GM18520 (cell line): Measurements from ENCODE around the gene CBFA2T3.

ENCODE experiments used
- ATAC-seq: cut with Tn5 transposase; IDR thresholded peaks from one replicate; pipeline ENCODE4 v1.9.1; 2021; ENCODE audit not compliant: unreplicated experiment

CBFA2T3 gene

DNA sequence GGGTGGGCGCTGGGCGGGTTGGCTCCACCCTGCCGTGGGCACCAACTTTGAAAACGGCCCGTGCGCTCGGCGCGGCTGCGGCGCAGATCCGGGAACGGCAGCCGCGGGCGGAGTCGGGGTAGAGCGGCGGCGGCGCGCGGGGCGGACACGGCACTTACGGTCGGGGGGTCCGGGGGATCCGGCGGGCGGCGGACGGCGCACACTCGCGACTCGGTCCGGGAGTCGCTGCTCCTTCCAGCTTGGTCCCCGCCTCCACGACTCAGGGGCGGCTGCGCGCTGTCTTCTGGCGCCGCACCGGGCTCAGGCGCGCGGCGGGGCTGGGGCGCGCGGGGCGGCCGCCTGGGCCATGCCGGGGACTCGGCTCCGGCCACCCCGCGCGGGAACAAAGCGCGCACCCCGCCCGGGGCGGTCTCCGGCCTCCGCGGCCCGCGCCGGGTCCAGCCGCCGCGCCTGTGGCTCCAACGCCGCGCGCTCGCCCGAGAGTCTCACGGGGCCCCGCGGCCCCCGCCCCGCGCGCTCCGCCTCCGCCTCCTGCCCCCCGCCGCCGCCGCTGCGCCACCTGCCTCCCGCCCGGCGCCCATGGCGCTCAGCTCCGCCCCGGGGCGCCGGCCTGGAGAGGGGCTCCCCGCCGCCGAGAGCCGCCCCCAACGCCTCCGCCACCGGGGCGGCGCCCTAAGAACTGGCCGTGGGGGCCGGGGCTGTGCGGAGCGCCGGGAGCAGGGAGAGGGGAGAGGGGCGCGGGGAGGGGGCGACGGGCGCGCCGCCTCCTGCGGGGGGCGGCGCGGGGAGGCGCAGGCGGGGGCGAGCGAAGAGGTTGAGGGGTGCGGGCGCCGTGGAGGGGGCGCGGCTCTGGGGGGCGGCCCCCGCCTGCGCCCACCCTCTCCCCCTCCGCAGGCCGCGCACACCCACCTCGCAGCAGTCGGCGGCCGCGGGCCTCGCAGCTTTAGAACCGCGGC is 35.9 kb downstream of the CBFA2T3 start:
- no peak for ATAC-seq

DNA sequence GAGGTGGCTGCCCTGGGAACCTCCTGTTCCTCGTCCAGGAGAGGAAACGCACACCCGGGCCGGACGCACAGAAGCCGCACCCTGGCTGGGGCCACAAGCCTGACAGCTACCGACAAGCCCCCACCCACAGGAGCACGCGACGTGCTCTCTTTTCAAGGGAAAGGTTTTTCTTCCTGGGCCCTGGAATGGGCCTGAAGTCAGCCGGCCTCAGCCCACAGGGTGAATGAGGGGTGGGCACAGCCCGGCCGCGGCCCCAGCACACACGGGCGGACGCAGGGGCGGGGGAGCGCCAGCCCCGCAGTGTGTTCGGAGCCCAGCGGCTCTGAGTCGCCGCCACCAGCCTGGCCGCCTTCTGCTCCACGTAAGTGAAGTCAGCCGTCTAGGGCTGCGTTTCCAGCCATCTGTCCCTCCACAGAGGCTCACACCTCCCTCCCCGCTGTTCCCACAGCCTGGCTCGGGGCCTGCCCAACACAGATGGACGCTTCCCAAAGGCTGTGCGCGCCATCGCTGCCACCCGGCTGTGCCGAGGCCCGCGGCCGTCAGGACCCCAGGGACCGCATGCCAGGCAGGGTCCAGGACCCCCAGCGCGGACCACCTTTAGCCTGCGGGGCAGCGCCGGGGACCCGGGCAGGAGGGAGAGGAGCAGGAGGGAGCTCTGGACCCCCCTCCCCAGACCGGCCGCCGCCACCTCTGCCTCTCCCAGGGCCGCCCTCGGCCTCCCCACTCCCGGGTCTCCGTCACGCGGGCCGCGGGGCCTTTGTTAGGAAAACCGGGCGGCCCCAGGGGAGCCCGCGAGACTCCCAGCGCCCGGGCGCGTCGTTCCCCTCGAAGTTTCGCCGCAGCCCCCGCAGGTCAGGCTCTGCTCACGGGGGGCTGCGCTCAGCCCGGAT is 36.8 kb downstream of the CBFA2T3 start:
- ATAC-seq = no peak

DNA sequence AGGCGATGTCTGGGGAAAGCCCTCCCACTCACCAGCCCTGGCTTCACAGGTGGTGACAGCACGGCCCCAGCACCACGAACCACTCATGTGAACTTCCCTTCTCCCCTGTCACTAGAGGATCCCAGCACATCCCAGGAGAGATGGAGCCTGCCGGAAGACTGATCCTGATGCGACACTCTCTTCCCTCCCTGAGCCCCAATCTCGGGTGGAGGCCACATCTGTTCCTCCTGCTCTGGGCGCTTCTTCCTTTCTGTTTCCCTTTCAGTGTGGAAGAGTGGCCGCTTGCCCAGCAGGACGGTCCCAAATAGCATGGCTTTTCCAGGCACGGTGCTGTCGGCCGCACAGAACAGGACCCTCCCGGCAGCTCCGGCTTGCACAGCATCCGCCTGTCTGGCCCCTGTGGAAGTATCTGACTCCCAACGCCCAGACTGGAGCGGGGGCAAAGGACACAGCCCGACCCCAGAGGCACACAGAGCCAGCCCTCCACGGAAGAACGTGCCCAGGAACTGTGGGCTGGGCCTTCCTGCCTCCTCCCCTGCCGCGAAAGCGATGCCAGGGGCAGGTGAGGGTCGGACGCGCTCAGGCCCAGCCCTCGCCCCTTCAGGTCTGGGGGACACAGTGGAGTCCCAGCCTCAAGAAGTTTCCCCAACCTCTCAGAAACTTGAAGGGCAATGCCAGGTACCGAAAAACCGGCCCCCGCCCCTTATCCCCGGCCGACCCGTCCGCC is 37.6 kb downstream of the CBFA2T3 start:
- ATAC-seq = no peak

DNA sequence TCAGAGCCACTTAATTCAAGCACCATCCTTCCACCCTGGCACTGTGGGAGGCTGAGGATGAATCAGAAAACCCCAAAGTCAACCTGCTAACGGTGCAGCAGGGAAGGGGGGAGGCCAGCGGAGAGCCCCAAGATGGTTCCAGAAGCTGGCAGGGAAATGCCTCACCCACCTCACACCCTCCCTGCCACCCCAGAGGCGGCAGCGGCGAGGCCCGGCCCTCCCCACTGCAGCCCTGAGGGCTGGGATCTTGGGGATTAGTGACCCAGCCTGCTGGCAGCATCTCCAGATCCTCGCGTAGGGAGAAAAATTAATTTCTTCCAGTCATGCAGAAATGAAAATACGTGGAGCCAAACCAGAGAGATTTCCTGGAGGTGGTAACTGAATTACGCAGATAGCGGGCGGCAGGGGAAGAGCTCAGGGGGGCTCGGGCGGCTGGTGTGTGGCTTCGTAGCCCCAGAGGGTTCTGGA is 38.2 kb downstream of the CBFA2T3 start:
- ATAC-seq = no peak

DNA sequence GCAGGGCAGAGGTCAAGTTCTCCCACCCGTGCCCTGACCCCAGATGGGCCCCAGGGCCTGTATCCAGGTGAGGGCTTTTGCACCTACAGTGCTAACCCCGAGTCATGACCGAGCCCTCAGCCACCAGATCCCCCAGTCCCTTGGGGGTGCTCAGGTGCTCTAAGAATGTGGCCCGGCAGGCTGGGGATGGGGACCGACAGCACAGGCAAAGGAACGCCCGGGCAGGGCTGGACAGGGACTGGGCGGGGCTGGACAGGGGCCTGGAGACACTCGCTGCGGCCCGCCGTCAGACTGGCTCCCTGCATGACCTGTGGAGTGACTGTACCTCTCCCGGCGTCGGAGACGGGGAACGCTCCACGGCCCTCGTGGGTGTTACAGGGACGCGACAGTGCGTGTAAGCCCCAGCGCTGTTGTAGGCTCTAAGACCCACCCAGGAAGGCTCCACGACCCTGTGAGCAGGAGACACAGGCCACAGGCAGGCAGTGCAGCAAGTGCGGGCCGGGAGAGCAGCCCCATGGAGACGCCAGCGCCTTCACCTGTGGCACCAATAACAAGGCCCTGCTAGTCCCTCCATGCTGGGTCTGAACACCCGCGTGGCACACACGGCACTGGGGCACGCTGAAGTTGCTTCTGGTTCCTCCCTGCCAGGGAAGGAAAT is 38.8 kb downstream of the CBFA2T3 start:
- no peak for ATAC-seq

DNA sequence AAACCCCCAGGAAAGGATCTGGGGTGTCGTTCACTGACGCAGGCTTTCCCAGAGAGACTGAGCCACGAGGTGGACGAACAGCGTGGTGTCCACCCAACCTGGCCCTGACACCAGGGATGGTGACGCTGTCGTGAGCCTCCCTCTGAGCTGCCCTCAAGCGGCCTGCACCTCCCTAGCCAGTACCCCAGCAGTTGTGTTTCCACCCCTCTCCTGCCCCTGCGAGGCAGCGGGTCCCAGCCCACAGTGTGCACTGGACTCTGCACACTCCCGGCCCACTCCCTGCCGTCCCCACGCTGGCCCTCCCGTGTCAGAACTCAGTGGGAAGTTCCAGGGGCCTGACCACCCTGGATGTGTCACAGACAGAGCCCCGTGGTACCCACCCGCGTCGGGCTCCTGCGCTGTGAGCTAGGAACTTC is 39.8 kb downstream of the CBFA2T3 start:
- ATAC-seq = no peak

DNA sequence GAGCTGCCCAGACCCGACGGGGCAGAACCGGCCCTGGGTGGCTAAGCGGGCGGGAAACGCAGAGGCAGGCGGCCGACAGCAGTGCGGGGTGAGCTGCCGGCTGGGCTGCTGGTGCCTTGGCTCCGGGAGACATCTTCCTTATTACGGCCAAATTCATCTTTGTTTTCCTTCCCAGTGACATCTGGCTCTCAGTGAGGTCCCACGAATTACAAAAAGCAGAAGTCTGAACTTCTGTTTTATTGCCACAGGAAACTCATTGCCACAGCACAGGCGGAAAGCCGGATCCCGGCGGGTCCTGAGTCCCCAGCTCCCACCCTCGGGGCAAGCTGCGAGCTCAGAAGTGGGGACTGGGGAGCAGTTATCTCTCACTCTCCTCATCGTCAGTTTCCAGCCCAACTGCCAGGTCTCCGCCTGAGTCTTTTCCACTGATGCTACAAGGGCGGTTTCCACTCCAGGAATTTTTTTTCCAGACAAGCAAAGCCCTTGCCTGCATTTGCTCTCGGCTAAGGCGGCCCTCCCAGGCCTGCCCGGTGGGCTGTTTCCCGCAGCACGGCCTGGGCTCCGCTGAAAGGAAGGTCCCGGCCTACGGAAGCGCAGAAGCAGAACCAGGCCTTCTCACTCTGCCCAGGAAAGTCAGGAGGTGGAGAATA is 40.3 kb downstream of the CBFA2T3 start:
- ATAC-seq = no peak

DNA sequence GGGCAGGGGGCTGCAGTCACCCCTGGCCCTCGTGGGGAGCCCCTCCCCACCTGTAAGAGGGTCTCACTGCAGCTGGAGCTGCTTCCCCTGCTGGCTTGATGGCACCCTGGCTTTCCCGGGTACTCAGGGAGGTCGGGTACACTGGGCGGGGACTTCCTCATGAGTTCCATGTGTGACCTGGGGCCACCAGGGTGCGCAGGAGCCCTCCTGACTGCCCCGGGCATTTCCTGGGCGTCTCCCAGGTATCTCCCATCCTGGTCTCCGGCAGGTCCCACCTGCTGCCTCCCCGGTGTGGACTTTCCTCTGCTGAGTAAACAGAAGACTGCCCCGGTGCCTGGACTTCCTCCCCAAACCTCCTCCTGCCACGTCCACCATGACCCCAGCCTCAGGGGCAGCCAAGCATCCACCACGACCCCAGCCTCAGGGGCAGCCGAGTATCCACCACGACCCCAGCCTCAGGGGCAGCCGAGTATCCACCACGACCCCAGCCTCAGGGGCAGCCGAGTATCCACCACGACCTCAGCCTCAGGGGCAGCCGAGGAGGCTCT is 40.9 kb downstream of the CBFA2T3 start:
- ATAC-seq = no peak

DNA sequence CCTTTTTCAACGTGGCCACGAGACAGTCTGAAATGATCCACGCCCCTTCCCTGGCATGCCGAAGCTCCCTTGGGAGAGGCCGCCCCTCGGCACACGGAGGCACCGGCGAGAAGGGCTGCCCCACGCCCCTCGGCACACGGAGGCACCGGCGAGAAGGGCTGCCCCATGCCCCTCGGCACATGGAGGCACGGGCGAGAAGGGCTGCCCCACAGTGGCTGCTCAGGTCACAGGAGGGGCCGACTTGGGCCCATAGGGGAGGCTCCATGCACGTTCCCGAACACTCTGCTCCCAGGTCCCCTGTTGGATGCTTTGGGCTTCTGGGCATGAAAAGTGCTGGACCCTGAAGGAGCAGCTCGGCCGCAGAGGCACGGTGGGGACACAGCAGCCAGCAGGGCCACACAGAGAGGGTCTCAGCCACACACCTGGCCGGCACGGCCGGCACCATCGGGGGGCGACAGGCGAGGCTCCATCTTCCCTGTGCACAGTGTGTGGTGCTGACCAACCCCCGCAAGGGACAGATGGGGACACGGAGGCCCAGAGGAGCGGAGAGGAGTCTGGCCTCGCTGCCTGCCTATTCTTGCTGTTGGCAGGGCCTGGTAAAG is 42.8 kb downstream of the CBFA2T3 start:
- ATAC-seq = no peak

DNA sequence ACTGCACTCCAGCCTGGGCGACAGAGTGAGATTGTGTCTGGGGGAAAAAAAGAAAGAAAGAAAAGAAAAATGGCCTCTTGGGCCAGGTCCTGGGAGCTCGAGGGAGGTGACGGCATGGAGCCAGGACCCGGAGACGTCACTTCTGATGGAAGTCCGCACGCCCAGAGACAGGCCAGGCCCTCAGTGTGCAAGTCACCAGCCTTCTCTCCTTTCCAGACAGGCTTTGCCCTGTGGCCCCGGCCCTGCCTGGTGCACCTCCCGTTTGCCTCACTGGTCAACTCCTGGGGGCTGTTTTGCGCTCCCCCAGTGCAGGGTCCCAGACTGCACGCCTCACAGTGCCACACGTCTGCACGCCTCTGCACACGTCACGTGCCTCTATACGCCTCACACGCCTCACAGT is 44.1 kb downstream of the CBFA2T3 start:
- ATAC-seq = no peak

DNA sequence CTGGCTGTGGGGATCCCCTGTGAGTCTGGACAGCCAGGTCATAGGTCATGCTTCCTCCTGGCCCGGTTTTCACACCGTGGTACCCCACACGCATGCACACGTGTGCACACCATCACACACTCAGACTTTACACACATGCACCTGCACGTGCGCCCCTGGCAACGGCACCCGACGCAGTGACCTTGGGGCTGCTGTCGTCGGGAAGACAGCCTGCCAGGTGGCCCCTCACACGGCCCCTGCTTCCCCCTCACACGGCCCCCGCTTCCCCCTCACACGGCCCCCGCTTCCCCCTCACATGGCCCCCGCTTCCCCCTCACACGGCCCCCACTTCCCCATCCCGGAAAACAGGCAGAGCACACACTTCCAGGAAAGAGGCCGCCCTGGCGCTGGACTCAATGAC is 45.1 kb downstream of the CBFA2T3 start:
- ATAC-seq = no peak

DNA sequence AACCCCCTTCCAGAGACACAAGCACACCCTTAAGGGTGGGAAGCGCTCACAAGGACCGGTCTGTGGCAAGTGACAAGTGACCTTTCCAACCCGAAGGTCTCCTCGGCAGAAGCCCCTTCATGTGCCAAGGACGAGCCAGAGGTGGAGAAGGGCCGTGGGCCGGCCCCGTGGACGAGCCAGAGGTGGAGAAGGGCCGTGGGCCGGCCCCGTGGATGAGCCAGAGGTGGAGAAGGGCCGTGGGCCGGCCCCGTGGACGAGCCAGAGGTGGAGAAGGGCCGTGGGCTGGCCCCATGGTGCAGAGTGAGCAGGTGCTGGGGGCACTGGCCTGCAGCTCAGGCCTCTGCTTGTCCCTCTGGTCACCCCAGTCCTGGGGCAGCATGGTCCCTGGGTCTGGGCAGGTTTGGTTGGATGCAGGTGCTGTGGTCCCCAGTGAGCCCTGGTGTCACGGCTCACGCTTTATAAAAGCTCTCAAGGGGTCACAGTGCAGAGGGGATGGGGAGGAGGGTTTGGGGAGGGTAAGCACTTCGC is 45.6 kb downstream of the CBFA2T3 start:
- no peak for ATAC-seq

DNA sequence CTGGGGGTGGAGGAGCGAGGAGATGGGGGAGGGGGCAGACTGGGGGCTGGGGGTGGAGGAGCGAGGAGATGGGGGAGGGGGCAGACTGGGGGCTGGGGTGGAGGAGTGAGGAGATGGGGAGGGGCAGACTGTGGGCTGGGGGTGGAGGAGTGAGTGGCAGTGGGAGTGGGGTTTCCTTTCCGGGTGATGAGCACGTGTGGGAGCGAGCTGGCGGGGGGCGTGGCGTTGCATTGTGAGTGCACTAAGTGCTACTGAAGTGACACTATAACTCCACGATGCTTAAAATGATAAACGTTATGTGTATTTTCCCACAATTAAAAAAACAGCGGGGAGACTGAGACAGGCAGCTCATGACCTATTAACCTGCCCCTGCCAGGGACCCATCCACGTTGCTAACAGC is 46.3 kb downstream of the CBFA2T3 start:
- ATAC-seq = no peak

DNA sequence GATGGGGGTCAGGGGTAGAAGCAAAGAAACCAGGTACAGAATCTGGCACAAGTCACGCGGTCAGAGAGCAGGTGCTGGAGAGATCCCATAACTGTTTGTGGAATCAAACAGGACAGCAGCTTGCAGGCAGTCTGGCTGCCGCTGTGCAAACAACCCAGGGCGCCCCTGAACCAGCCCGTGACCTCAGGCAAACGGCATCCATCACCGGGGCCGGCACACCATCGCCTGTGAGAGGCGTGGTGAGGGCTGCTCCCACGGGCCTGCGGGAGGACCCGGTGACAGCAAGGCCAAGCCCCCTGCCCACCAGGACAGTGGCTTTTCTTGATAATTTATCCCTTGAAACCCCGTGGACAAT is 47.9 kb downstream of the CBFA2T3 start:
- no peak for ATAC-seq

DNA sequence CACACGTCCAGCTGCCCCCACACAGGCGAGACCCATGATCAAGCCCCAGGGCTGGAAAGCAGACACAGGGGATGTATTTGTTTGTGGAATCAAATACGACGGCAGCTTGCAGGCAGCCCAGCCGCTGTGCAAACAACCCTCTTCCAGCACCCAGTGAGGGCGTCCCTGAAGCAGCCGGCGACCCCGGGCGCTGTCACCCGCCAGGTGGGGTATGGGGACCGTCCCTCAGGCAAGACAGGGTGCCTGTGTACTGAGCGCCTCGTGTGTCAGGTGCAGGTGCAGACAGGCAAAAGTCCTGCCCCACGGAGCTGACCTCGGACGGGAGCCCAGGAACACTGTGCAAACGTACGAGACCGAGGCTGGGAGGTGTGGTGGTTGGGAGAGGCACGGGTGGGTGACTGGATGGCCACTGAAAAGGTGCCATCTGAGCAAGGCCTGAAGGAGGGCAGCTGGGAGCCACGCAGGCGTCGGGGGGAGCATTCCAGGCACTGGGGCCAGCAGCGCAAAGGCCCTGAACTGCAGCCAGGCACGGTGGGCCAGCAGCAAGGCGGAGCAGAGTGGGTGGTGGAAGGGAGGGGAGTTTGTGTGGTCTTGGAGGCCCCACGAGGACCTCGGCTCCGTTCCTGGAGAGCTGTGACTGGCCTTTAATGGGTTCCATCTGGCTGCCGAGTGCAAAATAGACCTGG is 48.5 kb downstream of the CBFA2T3 start:
- ATAC-seq = no peak

DNA sequence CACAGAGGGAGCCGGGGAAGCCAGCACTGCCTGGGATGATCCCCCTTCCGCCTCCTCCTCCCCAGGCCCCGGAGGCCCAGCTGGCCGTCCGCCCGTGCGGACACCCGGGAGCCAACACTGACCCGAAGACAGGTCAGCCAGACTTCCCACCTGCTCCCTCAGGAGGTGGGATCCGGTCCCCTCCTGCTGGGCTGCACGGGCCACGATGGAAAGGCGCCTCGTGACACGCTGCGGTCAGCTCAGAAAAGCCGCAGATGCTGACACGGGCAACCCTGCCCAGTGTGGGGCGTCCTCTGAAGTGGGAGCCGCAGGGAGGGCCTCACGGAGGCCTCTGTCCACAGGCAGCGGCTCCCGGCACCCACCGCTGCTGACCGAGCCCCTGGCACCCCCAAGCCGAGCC is 49.3 kb downstream of the CBFA2T3 start:
- no peak for ATAC-seq

DNA sequence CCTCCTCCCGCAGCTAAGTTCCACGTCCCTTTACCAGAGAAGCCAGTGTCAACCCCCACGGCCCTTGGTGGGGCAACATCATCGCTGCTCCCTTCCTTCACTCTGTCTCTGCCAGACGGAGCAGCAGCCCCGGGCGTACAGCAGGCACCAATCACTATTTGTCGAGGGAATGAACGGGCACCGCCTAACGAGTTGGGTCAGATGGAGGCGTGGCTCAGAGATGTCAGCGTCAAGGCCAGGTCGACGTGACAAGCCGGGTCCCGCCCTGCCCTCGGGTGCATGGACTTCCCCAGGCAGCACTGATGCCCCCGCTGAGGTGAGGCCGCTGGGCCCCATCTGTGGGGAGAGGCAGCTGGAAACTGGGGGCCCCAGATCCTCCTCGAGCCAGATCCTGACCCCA is 50.0 kb downstream of the CBFA2T3 start:
- ATAC-seq = no peak

DNA sequence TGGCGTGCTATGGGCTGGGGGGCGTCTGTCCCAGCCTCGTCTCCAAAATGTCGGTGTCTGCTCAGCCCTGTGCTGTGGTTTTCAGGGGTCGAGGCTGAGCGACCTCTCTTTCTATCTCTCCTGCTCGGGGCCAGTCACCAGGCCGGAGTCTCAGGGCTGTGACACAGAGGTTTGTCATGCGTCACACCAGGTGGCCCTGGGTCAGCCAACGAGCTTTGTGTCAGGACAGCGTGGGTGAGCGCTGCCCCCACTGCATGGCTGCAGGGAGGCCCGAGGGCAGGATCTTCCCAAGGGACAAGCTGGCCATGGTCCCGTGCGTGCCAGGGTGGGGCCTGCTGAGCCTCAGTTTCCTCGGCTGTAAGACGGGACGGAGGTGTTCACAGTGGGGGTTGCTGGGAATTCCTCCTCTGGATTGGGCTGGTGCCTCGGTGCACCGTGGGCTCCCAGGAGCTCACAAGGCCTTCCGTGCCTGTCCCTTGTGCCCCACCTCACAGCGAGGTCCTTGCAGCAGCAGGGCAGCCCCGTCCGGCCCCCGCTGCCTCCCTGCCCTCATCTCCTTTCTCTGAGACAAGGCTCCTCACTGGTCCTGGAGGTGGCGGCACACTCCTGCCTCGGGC is 50.5 kb downstream of the CBFA2T3 start:
- no peak for ATAC-seq
